Heart left ventricle (tissue), 16 donors: Measurements from ENCODE around the gene PTPRN2. TPM values are rescaled to one million over a fixed set of nuclear protein-coding genes. Genes with fewer than 3 reads are reported as not detected.

ENCODE experiments used
- ATAC-seq, 4 donors: fragments of 200-7000 bp; cut with Tn5 transposase; one replicate each; pipeline ENCODE4 v1.9.1; 2020 to 2022; ENCODE audit warnings: moderate library complexity in 4 of 4, mild to moderate bottlenecking in 3 of 4, moderate number of reproducible peaks in 1 of 4
- DNase-seq, 5 donors: peaks; one replicate each; pipeline ENCODE4 v3.0.0-alpha.2; 2020
- H3K27ac ChIP-seq, 12 donors: fragments of 200-600 bp; sonication (generic) in 4 of 12; one replicate each; pipeline versions ENCODE4 v1.5.0 to v1.8.0; 2016 to 2022; ENCODE audit warnings: mild to moderate bottlenecking in 2 of 12
- H3K27me3 ChIP-seq, 9 donors: fragments of 200-600 bp; sonication (generic) in 2 of 9; one replicate each; pipeline versions ENCODE4 v1.5.1 to v1.8.0; 2016 to 2022; ENCODE audit warnings: mild to moderate bottlenecking in 3 of 9
- H3K36me3 ChIP-seq, 9 donors: fragments of 200-600 bp; sonication (generic) in 2 of 9; one replicate each; pipeline versions ENCODE4 v1.5.0 to v1.8.0; 2018 to 2022; ENCODE audit warnings: mild to moderate bottlenecking in 2 of 9
- H3K4me1 ChIP-seq, 12 donors: fragments of 200-600 bp; sonication (generic) in 4 of 12; one replicate each; pipeline versions ENCODE4 v1.5.0 to v1.8.0; 2016 to 2022; ENCODE audit warnings: mild to moderate bottlenecking in 3 of 12
- H3K4me3 ChIP-seq, 12 donors: fragments of 200-600 bp; sonication (generic) in 4 of 12; one replicate each; pipeline versions ENCODE4 v1.5.0 to v1.8.0; 2017 to 2022; ENCODE audit warnings: mild to moderate bottlenecking in 9 of 12, moderate library complexity in 4 of 12
- H3K9me3 ChIP-seq, 12 donors: fragments of 200-600 bp; sonication (generic) in 4 of 12; one replicate each; pipeline versions ENCODE4 v1.5.0 to v1.8.0; 2016 to 2022; ENCODE audit warnings: mild to moderate bottlenecking in 1 of 12
- POLR2A ChIP-seq, 2 donors: fragments of 450-650 bp; IDR thresholded peaks; one replicate each; pipeline ENCODE4 v1.6.1; 2017; ENCODE audit warnings: antibody characterized with exemption in 2 of 2, mild to moderate bottlenecking in 2 of 2, moderate library complexity in 2 of 2
- whole genome bisulfite sequencing, 4 donors: extraction: QIAGEN DNeasy Blood & Tissue Kit in 2 of 4; methylation state at CpG; one replicate each; pipeline versions ENCODE4 v1.1.5 to v1.1.7; 2013 to 2018; 5-methylcytosine and 5-hydroxymethylcytosine counted together
- intact Hi-C, 10 donors: fragments of 100-400 bp; cut with DNase I; formaldehyde crosslinking; loops; one replicate each; pipeline versions ENCODE4 v1.11.1 to v1.14.2; 2022
- polyA plus RNA-seq, 2 donors: library from polyadenylated mRNA; stranded (reverse); fragments of 200-250 nt; gene quantifications; one replicate each; pipeline ENCODE4 v1.2.3, GENCODE V29; 2013
- total RNA-seq, 9 donors: library from RNA; depleted of rRNA in 2 of 9; stranded (reverse); fragments of >200 nt in 2 of 9; fragmentation: NEBNext Ultra II Directional in 3 of 9; extraction: Animal tissue kit (Norgen Biotek cat#: 25700) in 3 of 9; gene quantifications; one replicate each; pipeline versions ENCODE4 v1.1.0 to v1.2.4, GENCODE V29; 2016 to 2023
- TF ChIP-seq, protein P1 (sequence below), 12 donors: fragments of 200-600 bp; sonication (generic) in 4 of 12; IDR thresholded peaks; one replicate each; pipeline versions ENCODE4 v1.5.0 to v1.8.0; 2018 to 2022; ENCODE audit warnings: antibody characterized with exemption in 12 of 12, mild to moderate bottlenecking in 5 of 12
- donor health status: ischemic (EF 13 %, LVEDD 7.1; RV severe dilation, severe dysfunction).
- donor health status: healthy with polysubstance abuse.
- donor health status: DM: no; HTN: yes; CAD: no.
- donor health status: DM: no; HTN: no; CAD: no.
- donor health status: ischemic (EF 25% LVEDD 6.9; RV normal size, moderate dysfunction).
- donor health status: ischemic (EF 25% LVEDD 5.7; RV mildly dilated, moderate dysfunction).
- donor health status: healthy.
- donor health status: DM: yes; HTN: yes; CAD: no.
- donor health status: ischemic (EF 35%, LVEDD 5.7; RV mildly dilated, moderate dysfunction).
- donor health status: nonischemic (EF 11% LVEDD 7.7; RV severe dilation, severe dysfunction).
- donor health status: DM: yes; HTN: yes; CAD: no.
- donor health status: PGD.
- donor health status: ischemic (EF 29% LVEDD 5.4; RV normal size, mild dysfunction).
- donor health status: nonischemic (EF 23%, LVEDD 6.1; RV moderate dilation, normal function).

The PTPRN2 gene
- total and polyA plus RNA-seq, 11 donors: 0.61 to 2.3 (median 1.3) TPM

DNA sequence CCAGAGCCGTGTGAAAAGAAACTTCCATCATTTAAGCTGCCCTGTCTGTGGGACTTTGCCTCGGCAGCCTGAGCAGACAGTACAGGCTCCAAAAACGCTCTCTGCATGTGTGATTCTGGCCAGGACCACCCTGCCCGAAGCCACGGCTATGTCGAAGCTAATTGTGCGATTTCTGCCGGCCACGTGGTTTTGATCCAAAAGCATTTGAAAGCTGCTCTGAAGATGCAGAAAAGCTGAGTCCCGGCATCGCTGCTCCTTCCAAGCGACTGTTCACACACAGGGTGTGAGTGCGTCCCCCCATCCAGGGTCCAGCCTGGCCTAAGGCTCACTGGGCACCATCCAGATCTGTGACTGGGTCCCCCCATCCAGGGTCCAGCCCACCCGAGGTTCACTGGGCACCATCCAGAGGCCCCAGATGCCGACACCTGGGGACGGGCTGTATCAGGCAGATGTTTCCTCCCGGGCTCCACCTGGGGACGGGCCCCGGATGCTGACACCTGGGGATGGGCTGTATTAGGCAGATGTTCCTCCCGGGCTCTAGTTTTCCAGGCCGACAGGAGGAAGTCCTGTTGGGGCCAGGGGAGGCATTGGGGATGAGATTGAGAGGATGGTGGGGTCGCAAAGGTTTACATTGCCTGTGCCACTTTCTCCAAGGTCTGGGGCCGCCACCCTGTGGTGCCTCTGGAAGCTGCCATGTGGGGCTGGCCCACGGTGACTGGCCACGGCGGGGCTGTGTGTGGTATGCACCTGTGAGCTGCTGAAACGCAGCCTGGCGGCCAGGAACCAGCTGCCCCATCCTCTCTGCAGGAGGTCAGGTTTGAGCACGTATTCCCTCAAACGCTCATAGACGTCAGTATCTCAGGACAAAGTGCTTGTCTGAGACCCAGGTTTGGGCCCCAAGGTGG, 723.5 kb downstream of the PTPRN2 start:
- Histone ChIP-seq H3K4me3 (no peak overlapping the region), H3K4me1 (no peaks in the 10 kb centered on the region), H3K27me3 (no peaks in the 10 kb centered on the region), H3K36me3 (no peaks in the 10 kb centered on the region), H3K27ac (no peak overlapping the region), H3K9me3 (peaks cover 0 to 4% (median 0%) of the 10 kb centered on the region in 12 donors)
- no peak for ATAC-seq
- TF ChIP-seq POLR2A (IDR thresholded peaks at IDR 0.05): no peak
- TF ChIP-seq, protein P1, sequence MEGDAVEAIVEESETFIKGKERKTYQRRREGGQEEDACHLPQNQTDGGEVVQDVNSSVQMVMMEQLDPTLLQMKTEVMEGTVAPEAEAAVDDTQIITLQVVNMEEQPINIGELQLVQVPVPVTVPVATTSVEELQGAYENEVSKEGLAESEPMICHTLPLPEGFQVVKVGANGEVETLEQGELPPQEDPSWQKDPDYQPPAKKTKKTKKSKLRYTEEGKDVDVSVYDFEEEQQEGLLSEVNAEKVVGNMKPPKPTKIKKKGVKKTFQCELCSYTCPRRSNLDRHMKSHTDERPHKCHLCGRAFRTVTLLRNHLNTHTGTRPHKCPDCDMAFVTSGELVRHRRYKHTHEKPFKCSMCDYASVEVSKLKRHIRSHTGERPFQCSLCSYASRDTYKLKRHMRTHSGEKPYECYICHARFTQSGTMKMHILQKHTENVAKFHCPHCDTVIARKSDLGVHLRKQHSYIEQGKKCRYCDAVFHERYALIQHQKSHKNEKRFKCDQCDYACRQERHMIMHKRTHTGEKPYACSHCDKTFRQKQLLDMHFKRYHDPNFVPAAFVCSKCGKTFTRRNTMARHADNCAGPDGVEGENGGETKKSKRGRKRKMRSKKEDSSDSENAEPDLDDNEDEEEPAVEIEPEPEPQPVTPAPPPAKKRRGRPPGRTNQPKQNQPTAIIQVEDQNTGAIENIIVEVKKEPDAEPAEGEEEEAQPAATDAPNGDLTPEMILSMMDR (IDR thresholded peaks at IDR 0.05): no peak
- intact Hi-C loops: no loop called here
- 81 to 85% (median 83%) methylated on average over 19 to 31 of the region's 31 CpGs for WGBS, 4 donors
- DNase-seq: peak in 1 of 5 donors; percentile 53

GRCh38 chr7:157863176-157863575, 724.4 kb downstream of the PTPRN2 start:
- intact Hi-C loops: no loop called here
- DNase-seq: no peak
- Histone ChIP-seq H3K27me3 (no peaks in the 10 kb centered on the region), H3K4me1 (no peaks in the 10 kb centered on the region), H3K36me3 (no peaks in the 10 kb centered on the region), H3K4me3 (no peak overlapping the region), H3K9me3 (no peaks in the 10 kb centered on the region), H3K27ac (no peak overlapping the region)
- no peak for ATAC-seq
- WGBS, 4 donors: 75 to 82% (median 79%) methylated on average over 7 to 12 of the region's 12 CpGs
- TF ChIP-seq, protein P1 (IDR thresholded peaks at IDR 0.05): no peak
- no peak for TF ChIP-seq POLR2A (IDR thresholded peaks at IDR 0.05)

DNA sequence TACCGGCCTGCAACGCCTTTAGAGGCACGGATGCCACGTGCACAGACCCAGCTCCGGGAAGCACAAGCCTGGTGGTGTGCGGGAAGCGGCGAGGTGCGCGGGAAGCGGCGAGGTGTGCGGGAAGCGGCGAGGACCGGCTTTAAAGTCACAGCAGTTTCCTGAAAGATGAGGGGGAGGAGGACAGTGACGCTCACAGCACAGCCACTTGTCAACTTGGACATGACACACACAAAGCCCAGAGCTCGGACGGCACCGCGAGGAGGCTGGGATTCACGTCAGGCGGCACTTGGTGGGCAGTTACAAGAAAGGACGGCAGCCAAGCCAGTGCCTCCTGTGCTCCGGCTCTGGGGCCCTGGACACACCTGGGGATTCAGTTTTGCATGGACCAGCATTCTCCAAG, 724.9 kb downstream of the PTPRN2 start:
- ATAC-seq: no peak
- no peaks in the 10 kb centered on the region for H3K9me3 ChIP-seq
- H3K27me3 ChIP-seq: no peaks in the 10 kb centered on the region
- intact Hi-C loops: no loop called here
- DNase-seq: no peak
- no peak overlapping the region for H3K27ac ChIP-seq
- TF ChIP-seq, protein P1 (IDR thresholded peaks at IDR 0.05): no peak
- TF ChIP-seq POLR2A (IDR thresholded peaks at IDR 0.05): no peak
- H3K4me3 ChIP-seq: no peak overlapping the region
- WGBS, 4 donors: 69 to 74% (median 72%) methylated on average over 25 of the region's 25 CpGs
- no peaks in the 10 kb centered on the region for H3K4me1 ChIP-seq
- H3K36me3 ChIP-seq: no peaks in the 10 kb centered on the region

GRCh38 chr7:157861551-157861950, 726.1 kb downstream of the PTPRN2 start:
- Histone ChIP-seq H3K27me3 (no peaks in the 10 kb centered on the region), H3K4me1 (no peaks in the 10 kb centered on the region), H3K4me3 (no peak overlapping the region), H3K36me3 (no peaks in the 10 kb centered on the region), H3K9me3 (no peaks in the 10 kb centered on the region), H3K27ac (no peak overlapping the region)
- intact Hi-C loops: no loop called here
- 57 to 87% (median 74%) methylated on average over 2 to 17 of the region's 17 CpGs for WGBS, 4 donors
- TF ChIP-seq, protein P1 (IDR thresholded peaks at IDR 0.05): no peak
- no peak for TF ChIP-seq POLR2A (IDR thresholded peaks at IDR 0.05)
- DNase-seq (no peak), ATAC-seq (no peak)
